Thyroid gland (tissue), 4 donors: ENCODE data around the gene SOCS7.

ENCODE experiments used
- POLR2A ChIP-seq, 2 donors: fragments of 450-650 bp; IDR thresholded peaks; one replicate each; pipeline ENCODE4 v1.6.1; 2017; ENCODE audit warnings: antibody characterized with exemption in 2 of 2, mild to moderate bottlenecking in 2 of 2, moderate library complexity in 1 of 2
- TF ChIP-seq, protein P1 (sequence below), 6 experiments: fragments of 200-600 bp in 3 of 6; fragments of 450-650 bp in 3 of 6; sonication (generic) in 3 of 6; IDR thresholded peaks; one replicate each; pipeline ENCODE4 v1.5.1; 2016 to 2019; ENCODE audit warnings: antibody characterized with exemption in 6 of 6, mild to moderate bottlenecking in 2 of 6, inconsistent platforms in 1 of 6, moderate library complexity in 1 of 6

DNA sequence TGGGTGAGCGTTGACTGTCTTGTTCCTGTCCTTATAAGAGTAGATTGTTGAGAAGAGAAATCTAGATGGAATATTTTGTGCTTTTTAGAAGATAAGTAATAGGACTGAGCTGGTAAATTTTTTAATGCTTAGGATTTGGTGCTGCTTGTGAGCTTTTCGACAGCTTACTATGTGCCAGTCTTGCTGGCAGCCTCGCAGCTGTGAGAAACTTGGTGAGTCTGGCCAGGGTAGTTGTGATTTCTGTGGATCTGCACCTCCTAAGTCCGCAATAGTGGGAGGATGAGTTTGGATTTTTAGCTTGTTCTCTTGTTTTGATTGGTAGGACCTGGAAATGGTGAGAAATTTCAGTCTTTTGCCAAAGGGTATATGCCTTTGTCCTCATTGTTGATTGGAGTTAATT, 3.6 kb downstream of the SOCS7 start:
- TF ChIP-seq POLR2A (IDR thresholded peaks at IDR 0.05), result no peak
- TF ChIP-seq, protein P1, sequence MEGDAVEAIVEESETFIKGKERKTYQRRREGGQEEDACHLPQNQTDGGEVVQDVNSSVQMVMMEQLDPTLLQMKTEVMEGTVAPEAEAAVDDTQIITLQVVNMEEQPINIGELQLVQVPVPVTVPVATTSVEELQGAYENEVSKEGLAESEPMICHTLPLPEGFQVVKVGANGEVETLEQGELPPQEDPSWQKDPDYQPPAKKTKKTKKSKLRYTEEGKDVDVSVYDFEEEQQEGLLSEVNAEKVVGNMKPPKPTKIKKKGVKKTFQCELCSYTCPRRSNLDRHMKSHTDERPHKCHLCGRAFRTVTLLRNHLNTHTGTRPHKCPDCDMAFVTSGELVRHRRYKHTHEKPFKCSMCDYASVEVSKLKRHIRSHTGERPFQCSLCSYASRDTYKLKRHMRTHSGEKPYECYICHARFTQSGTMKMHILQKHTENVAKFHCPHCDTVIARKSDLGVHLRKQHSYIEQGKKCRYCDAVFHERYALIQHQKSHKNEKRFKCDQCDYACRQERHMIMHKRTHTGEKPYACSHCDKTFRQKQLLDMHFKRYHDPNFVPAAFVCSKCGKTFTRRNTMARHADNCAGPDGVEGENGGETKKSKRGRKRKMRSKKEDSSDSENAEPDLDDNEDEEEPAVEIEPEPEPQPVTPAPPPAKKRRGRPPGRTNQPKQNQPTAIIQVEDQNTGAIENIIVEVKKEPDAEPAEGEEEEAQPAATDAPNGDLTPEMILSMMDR (IDR thresholded peaks at IDR 0.05), result no peak
